GM18868 (cell line): ENCODE measurements around the gene LRCH3.
"Not testable (repeated sequence)": the region's sequence is repeated elsewhere in the genome, so short reads cannot be mapped to it uniquely, and the experiment has no call there.

Experiments
- ATAC-seq: cut with Tn5 transposase; IDR thresholded peaks from one replicate; pipeline ENCODE4 v1.9.1; 2021; ENCODE audit warnings: mild to moderate bottlenecking, moderate library complexity; ENCODE audit not compliant: unreplicated experiment

The LRCH3 gene

DNA sequence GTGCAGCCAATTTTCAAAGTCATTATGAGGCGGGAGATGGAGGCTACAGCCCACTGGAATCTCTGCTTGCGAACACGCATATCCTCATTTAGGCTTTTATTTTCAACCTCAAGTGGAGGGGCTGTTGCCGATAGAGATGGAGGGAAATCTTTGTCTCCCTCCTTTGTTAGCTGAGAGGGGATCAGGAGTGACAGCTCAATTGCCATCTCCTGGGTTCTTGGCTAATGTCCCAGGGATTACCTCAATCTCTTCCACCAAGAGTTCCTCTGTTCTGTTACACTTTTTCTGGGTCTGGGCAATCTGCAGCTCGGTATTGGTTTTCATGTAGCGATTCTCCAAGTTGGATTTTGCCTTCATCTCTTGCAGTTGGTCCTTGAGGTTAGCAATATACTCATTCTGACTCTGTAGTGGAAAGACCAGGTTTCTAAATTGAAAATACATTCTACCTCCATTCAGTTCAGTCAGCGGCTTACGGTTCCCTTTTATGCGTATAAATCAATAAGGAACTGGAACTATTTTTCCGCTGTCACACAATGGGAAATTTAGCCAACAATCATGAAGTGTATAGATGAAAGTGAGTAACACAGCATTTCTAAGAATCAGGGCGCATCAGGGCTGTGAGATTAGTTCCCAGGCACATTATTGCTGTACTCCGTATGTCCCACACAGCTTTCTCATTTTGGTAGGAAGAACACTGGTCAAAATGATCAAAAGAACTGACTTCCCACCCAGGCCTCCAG is 122.8 kb downstream of the LRCH3 start:
- ATAC-seq, result no peak

DNA sequence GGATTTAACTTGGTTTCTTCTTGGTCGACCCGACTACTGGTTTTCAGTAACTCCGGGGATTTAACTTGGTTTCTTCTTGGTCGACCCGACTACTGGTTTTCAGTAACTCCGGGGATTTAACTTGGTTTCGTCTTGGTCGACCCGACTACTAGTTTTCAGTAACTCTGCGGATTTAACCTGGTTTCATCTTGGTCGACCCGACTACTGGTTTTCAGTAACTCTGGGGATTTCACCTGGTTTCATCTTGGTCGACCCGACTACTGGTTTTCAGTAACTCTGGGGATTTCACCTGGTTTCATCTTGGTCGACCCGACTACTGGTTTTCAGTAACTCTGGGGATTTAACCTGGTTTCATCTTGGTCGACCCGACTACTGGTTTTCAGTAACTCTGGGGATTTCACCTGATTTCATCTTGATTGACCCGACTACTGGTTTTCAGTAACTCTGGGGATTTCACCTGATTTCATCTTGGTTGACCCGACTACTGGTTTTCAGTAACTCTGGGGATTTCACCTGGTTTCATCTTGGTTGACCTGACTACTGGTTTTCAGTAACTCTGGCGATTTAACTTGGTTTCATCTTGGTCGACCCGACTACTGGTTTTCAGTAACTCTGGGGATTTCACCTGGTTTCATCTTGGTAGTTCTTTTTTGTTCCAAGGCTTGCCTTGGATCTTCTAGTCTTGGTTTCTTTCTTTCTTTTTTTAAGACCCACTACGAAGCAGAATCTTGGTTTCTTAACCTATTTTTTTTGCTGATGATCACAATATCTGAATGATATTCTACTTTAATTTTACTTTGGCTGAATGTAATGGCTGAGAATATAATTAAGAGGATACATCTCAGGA is 130.6 kb downstream of the LRCH3 start:
- ATAC-seq, result not testable (repeated sequence)

DNA sequence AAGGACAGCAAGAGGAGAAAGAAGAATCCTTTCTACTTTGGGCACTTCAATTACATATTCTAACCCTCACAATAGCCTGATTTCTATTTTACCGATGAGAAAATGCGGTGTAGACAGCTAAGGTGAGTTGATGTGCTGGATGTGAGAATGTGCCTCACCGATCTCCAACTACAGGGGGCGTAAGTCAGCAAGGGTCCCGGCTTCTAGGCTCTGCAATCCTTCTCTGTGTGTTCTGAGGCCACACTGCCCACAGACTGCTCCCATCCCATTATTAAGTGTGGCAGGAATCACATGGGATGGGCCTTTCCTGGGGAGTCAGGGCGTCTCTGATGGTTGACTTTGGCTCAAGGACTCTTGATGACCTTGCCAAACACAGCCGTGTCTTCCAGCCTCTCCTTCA is 135.4 kb downstream of the LRCH3 start:
- no peak for ATAC-seq

DNA sequence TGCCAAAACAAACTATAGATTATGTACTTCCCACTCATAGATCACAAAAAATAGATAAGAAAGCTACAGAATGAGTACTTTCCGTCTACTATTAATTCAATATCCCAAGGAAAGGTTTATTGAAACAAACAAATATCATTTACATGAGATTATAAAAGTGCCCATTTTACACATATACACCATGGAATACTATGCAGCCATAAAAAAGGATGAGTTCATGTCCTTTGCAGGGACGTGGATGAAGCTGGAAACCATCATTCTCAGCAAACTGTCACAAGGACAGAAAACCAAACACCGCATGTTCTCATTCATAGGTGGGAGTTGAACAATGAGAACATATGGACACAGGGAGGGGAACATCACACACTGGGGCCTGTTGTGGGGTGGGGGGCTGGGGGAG is 136.5 kb downstream of the LRCH3 start:
- not testable (repeated sequence) for ATAC-seq

DNA sequence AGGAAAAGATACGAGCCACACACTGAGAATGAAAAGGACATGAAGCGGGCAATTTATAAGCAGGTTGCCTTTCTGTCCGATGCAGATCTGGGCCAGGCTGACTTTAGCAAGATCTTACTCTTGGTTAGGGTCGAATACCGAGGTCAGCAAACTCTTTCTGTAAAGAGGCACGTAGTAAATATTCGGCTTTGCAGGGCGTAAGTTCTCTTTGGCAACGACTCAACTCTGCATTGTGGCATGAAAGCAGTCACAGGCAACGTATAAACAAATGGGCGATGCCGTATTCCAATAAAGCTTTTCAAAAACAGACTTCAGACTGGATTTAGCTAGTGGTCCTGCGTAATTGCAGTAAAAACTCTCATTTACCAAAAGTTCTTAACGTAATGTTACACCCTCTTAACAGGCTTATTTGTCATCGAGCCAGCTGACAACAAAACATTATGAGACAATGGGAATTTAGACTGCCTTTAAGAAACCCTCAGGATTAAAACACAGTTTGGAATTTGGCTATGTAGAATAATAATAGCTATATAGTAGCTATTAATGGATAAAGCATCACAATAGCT is 145.8 kb downstream of the LRCH3 start:
- no peak for ATAC-seq
